Measurements from ENCODE around the gene THSD7A.

The THSD7A gene

DNA sequence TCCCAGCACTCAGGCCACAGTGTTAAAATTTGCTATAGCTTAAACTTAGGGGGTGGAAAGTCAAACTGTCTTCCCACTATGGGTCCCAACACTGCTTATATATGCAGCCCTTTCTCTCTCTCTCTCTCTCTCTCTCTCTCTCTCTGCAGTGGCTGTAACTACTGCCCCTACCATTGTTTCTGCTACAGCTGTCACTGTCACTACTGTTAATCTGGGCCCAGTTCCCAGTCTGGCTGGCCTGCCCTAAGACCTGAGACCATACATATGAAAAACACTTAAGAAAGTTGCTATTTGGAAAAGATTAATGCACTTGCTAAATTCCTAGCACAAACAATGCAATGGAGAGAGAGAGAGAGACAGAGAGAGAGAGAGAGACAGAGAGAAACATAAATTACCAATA, 78.6 kb downstream of the THSD7A start:
- no peak for DNase-seq (ENCODE audit: extremely low read depth in 1 of 2, low read depth in 1 of 2)

DNA sequence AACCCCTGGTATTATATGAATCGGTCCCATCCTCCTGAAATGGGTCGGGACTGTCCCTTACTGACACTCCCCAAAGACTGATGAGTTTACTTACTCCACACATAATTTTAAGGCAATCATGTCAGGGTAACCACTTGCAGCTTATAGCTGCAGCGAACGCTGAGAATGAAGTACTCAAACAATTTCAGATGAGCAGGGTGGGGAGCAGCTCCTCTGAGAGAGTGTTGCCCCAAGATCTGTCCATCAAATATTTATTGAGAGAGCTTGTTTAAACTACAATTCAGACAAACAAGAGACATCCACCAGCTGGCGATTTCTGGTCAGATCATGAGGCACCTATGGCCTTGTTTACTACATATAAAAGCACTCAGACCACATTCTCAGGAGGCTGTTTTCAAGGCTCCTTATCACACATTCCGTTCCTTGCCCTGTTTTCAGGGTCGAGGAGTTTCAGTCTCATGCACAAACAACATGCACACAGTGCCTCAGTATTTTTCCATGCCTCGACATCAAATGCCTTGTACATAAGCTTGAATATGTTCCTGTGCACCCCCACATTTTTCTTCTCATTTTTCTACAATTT, 80.1 kb downstream of the THSD7A start:
- DNase-seq (ENCODE audit: extremely low read depth in 1 of 2, low read depth in 1 of 2): no peak

DNA sequence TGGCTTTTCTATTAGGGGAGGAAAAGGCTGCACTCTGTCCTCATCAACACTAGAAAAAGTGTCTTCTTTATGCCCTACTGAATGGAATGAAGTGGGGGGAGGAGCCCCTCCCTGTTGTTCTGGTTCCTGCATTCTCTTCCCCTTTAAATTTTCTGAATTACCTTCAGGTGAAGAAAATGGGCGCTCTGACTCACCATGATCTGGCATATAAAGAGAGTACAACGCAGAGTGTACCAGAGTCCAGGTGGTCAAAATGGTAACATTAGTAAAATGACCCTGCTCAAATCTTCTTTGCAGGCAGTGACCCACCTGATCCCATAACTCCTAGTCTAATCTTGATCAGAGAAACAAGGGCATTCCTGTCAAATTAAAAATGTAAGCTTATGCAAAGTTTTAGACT, 80.7 kb downstream of the THSD7A start:
- no peak for DNase-seq (ENCODE audit: extremely low read depth in 1 of 2, low read depth in 1 of 2)

DNA sequence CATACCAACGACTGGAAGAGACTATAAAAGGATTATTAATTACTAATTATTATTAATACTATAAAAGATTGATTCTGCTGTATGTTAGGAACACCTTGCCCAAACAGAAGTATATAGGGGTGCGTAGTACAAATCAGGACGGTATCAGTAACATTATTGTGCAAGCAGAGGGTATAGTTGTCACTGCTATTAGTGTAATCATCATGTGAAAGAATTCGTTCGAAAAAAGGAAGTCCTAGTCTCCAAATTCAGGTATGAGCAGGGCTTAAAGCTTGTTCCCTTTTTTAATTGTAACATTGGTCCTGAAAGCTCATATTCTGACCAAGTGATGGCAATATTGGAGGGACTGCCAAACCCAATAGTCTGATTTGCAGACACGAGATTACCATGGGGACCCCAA, 81.8 kb downstream of the THSD7A start:
- DNase-seq (ENCODE audit: extremely low read depth in 1 of 2, low read depth in 1 of 2): no peak

DNA sequence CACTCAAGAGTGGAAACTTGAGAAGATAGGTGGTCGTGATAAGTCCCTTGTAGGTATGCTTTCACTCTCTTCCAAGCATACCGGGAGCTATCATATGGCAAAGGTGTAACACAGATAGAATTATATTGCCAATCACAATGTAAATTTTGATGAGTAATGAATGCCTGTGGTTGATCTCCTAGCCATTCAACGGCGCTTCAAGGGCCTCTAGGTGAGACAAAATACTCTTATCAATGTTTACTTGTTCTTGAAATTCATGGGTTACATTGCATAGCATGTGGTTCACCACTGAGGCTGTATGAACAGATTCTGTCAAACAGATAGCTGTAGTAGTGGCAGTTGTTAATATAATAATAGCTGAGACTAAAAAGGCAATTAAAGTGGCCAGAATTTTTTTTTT, 82.4 kb downstream of the THSD7A start:
- no peak for DNase-seq (ENCODE audit: extremely low read depth in 1 of 2, low read depth in 1 of 2)

DNA sequence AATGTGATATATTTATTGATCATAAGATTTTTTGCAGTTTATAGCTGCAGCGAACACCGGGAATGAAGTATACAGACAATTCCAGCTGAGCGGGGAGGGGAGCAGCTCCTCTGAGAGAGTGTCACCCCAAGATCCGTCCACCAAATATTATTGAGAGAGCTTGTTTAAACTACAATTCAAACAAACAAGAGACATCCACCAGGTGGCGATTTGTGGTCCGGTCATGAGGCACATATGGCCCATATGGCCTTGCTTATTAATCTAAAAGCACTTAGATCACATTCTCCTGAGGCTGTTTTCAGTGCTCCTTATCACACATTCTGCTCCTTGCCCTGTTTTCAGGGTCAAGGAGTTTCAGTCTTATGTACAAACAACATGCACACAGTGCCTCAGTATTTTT, 83.1 kb downstream of the THSD7A start:
- no peak for DNase-seq (ENCODE audit: extremely low read depth in 1 of 2, low read depth in 1 of 2)

DNA sequence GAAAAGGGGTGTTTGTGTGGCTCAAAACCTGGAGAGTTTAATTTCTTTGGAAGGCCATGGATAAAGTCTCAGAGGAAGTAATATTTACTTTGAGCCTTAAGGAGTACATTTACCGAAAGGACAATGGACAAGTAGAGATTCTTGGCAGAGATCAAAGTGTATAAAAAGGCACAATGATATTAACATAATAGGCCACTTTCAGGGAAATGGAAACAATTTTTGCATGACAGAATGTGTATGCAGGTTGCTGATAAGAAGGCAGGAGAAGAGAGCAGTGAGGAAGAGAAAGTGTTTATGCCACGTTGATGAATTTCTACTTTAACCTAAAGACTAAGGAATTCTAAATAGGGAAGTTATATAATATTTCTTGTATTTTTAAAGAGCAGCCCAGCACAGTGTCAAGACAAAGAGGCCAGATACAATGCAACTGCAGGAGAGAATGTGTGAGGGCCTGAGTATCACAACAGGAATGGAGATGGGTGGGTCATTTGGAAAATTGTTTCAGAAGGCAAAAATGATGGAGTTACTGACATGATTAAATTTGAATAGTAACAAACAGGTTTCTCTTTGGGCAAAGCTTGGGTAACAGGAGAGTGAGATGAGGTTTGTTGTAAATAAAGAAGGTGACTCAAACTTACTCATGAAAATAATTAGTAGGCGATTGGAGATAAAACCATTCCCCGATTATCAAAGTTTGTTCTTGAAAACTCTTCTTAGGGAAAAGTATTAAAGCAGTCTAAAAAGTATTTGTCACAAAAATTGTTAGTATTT, 84.1 kb downstream of the THSD7A start:
- DNase-seq (ENCODE audit: extremely low read depth in 1 of 2, low read depth in 1 of 2): no peak

DNA sequence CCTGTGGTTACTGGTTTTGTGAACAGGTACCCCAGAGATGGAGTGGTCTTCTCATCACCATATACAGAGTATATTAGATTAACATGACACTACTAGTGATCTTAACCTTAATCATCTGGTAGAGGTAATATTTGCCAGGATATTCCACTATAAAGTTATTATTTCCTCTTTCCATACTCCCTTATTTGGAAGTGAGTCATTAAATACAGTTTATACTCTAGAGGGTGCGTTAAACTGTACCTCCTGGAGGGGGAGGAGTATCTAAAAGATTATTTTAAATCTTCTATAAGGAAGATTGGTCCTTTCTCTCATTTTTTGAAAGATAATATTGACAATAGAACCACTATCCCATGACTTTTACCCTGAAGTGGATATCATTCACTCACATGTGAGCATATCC, 85.4 kb downstream of the THSD7A start:
- DNase-seq (ENCODE audit: extremely low read depth in 1 of 2, low read depth in 1 of 2): no peak

DNA sequence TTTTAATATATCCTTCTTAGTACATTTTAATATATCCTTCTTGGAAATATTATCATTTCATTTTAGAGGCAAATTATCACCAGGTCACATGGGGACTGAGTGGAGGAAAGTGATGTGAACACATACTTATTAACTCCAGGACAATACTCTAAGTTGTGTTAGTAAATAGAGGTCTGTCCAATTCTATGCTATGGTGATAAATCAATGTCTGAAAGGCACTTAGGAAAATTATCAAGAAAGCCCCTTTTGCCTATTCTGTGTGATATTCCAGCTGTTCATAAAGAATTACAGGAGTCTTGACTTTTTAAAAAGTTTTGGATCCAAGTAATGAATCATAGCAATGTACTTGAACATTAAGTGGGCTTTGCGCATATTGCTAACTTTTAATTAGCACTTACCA, 88.5 kb downstream of the THSD7A start:
- DNase-seq (ENCODE audit: extremely low read depth in 1 of 2, low read depth in 1 of 2): no peak

DNA sequence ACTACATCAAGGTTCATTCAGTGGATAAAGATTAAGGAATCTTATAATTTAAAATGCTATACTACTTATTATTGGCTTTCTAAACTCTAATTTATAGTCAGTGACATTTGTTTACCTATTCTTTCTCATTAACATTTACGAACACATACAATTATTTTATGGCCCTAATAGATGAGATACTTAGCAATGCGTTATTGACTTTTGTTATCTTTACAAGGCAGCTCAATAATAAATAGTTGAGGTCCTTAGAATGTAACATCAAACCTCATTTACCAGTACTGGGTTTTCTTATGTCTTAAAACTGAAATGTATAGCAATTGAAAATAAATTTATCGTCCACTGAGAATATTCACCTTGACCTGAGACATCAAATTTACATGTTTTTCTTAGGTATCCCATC, 89.0 kb downstream of the THSD7A start:
- DNase-seq (ENCODE audit: extremely low read depth in 1 of 2, low read depth in 1 of 2): no peak

DNA sequence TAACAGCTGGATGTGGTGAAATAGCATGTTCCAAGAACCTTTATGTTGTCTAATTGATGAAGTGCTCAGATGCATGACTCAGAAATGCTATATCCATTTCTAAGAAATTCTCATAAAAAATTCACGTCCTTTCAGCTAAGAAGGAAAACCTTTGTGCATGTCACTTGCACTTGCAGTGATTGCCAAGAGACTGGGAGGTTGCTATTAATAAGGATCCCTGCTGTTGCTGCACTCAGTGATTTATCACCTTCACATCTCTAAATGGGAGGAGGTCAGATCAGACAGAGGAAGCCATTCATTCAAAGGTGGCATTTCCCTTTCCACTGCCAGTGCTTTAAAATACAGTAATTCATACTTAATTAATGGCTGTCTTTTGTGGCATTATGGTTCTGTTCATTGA, 89.5 kb downstream of the THSD7A start:
- DNase-seq (ENCODE audit: extremely low read depth in 1 of 2, low read depth in 1 of 2): no peak

DNA sequence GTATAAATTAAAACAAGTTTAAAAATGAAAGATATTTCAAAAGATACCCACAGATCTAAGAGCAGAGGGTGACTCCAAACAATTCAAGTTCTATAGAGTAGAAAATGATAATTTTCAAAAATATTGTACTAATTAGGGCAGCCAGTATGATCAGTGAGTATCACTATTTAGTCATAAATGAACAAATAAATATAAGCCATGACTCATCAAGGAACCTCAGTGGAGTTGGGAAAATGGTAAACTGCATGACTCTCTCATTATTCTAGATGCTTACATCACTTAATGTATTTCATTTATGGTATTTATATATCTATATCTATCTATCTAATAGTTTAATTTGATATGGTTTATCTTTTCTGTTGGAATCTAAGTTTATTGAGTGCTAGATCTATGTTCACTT, 94.3 kb downstream of the THSD7A start:
- no peak for DNase-seq (ENCODE audit: extremely low read depth in 1 of 2, low read depth in 1 of 2)

DNA sequence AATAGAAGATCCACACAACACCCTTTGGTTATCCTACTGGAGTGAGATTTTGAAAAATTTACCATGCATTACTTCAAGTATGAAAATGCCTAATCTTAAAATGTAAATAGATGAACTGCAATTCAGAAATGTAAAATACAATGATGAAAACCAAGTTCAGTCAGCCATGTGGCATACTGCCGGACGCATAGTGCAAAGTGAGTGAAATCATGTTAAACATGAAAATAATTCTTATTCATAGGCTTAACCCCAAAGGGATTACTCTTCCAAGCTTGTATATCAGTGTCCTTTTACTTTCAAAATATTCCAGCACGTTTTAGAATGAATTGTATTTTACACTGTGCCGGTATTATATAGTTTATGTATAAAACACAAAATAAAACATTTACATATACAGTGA, 99.8 kb downstream of the THSD7A start:
- no peak for DNase-seq (ENCODE audit: extremely low read depth in 1 of 2, low read depth in 1 of 2)

DNA sequence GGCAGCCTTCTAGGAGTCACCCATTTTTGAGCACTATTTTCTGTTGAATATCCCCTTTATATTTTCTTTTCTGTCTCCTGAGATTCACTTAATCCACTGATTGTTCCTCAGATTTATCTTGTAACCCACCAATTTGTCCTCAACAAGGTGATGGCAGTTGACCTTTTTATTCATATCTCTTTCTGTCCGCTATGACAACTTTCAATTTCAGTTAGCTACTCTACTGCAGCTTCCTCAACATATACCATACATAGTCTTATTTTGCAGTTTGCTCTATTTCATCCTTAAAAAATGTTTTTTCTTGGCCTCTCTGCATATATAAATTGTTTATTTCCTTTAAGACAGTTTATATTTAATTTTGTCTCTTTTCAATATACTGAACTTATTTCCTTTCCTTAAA, 101.3 kb downstream of the THSD7A start:
- no peak for DNase-seq (ENCODE audit: extremely low read depth in 1 of 2, low read depth in 1 of 2)

DNA sequence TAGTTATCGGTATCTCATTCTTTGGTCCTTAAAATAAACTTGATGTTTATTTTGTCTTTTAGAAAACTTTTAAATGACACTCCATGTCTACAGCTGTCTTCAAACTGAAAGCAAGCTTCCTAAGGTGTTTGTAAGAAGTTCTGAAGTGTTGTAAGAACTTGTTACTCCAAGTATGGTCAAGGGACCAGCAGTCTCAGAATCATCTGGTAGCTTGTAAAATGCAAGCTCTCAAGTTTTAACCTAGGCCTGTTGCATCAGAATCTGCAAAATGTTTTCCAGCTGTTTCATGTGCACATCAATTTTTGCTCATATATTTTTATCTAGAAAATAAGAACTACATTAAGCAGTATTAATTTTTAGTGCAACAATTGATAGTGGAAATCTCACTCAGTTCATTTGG, 104.1 kb downstream of the THSD7A start:
- no peak for DNase-seq (ENCODE audit: extremely low read depth in 1 of 2, low read depth in 1 of 2)

DNA sequence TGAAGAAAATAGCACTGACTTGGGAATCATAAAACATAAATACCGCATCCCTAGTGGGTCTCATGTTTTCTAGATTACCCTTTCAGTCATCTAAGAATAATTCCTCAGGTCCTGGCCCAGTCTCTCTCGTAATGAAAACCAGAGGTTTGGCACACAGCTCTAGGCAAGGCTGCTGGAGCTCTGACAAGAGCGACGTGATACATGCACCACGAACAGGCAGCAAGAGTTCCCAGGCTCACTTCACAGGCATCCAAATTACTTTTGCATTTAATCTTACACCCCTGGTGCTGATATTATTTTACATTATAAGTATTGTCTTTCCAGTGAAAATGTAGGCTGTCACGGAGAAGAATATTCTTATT, 105.2 kb downstream of the THSD7A start:
- DNase-seq (ENCODE audit: extremely low read depth in 1 of 2, low read depth in 1 of 2): no peak

DNA sequence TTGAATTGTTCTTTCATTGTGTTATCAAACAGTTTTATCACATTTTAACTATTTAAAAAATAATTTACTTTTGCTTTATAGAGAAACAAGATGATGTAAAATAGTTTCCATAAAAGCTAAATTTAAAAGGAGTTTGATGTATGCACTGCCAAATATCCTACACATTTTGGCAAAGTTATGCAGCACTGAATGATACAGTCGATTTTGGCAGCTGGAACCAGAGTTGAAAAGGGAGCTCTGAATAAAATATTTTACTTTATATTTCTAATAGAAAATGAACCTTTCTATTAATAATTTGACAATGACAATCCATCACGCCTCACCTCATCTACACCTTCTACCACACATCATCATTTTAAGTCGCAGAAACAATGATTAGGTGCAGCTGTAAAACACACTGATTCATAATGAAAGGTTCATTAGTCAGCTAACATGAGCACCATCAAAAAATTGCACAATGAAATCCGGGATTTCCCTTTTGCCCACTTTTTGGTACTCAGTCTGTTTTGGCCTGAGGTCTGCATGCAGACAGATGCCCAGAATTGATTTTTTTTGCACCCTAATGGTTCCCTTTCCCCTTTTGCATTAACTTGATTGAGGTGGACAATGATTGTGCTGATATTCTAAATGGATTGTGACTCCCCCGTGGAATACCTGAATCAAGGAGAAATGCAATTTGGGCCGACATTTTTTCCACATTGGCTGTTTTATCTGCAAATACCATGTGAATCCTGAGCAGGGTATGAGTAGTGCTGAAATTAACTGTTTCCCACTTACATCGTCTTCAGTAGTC, 105.8 kb downstream of the THSD7A start:
- DNase-seq (ENCODE audit: extremely low read depth in 1 of 2, low read depth in 1 of 2): no peak

DNA sequence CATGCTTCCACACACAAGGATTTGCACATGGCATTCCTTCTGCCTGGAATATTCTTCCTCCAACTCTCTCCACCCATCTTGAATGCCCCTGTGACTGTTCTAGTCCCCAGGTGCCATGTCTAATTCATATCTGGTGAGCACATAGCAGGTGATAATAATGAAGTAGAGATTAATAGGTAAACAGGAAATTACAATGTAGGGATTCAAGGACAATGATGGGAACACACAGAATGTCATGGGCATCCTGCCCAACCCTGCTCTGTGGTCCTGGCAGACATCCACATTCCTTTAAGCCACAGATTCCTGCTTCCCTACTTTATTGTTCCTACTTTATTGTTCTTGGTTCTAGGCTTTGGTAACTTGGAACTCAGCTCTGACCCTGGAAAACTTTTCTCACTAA, 115.8 kb downstream of the THSD7A start:
- DNase-seq (ENCODE audit: extremely low read depth in 1 of 2, low read depth in 1 of 2): no peak

DNA sequence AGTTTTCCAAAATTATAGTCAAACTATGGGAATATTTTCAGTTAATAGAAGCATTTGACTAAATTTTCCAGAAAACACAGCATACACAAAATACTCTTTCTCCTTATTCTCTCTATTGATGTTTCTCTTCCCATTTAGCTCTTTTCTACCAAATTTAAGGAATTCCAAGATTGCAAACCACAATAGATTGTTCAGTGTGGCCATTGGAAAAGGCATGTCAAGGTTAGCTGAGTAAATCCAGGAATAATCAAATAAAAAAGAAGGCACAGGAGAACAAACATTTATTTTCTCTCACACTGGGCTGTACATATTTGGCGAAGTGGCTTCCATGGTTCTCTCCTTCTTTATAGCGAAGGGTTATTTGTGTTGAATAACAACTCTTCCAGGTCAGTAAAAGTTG, 117.3 kb downstream of the THSD7A start:
- DNase-seq (ENCODE audit: extremely low read depth in 1 of 2, low read depth in 1 of 2): no peak

DNA sequence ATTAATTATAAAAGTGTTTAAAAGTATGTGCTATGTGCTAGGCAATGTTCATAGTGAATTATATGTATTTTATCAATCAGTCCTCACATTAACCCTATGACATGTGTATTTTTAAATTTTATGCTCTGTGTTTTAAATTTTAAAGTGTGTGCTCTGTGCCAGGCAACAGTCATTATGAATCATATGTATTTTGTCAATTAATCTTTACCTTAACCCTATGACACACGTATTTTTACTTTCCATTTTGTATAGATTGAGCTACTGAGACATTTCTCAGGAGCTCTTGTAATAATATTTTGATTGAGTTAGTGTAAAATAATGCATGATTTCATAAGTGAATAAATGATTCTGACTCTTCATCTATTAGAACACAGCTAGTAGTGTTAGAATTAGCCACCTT, 117.8 kb downstream of the THSD7A start:
- DNase-seq (ENCODE audit: extremely low read depth in 1 of 2, low read depth in 1 of 2): no peak

DNA sequence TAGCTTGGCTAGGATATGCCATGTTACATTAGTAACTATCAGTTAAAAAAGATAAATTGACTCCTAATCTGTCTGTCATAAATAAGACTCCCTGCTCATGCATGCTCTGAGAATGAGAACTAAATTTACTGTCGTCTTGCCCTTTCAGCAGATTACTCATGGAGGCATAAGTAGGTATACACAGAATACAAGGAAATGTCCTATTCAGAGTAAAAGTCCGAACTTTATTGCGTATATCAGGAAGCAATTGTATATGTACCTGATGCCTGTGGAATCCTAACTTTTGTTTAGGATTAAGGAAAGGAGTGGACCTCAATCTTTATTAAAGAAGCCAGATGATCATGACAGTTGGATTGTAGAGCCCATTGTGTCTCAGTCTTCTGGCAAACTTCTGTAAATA, 118.6 kb downstream of the THSD7A start:
- no peak for DNase-seq (ENCODE audit: extremely low read depth in 1 of 2, low read depth in 1 of 2)

DNA sequence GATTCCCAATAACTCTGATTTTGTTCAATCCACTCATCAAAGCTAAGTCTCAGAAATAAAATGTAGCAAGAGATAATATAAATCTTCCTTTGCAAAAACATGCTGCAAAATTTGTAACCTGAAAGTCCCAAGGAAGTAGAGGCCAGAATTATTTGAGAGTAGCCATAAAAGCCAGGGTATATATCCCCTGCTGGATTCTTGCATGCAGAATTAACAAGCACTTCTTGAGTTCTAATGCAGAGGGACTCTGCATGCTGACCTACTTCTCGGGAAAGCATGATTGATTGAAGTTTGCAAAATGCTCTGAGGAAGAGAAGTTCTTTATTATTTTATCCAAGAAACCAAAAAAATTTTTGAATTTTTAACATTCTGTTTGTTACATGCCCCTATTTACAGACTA, 121.6 kb downstream of the THSD7A start:
- DNase-seq (ENCODE audit: extremely low read depth in 1 of 2, low read depth in 1 of 2): no peak
